Right lobe of liver (tissue), 6 donors: ENCODE measurements around the gene TBC1D24. TPM values are rescaled to one million over a fixed set of nuclear protein-coding genes. Genes with fewer than 3 reads are reported as not detected.

Source experiments
- ATAC-seq, 4 donors: fragments of 200-7000 bp; cut with Tn5 transposase; one replicate each; pipeline ENCODE4 v1.9.1; 2020; ENCODE audit warnings: mild to moderate bottlenecking in 4 of 4, moderate library complexity in 4 of 4
- DNase-seq, 3 donors: peaks; one replicate each; pipeline ENCODE4 v3.0.0-alpha.2; 2020
- H3K27ac ChIP-seq, 3 donors: fragments of 200-600 bp; one replicate each; pipeline ENCODE4 v1.8.0; 2022
- H3K27me3 ChIP-seq, 2 donors: fragments of 200-600 bp; one replicate each; pipeline ENCODE4 v1.8.0; 2022
- H3K36me3 ChIP-seq, 4 donors: fragments of 200-600 bp; sonication (generic) in 1 of 4; one replicate each; pipeline versions ENCODE4 v1.5.1 to v1.8.0; 2017 to 2022; ENCODE audit warnings: control low read depth in 1 of 4
- H3K4me1 ChIP-seq, 4 donors: fragments of 200-600 bp; sonication (generic) in 1 of 4; one replicate each; pipeline versions ENCODE4 v1.5.1 to v1.8.0; 2017 to 2022; ENCODE audit warnings: control low read depth in 1 of 4
- H3K4me3 ChIP-seq, 3 donors: fragments of 200-600 bp; one replicate each; pipeline ENCODE4 v1.8.0; 2022
- H3K9me3 ChIP-seq, 4 donors: fragments of 200-600 bp; sonication (generic) in 1 of 4; one replicate each; pipeline versions ENCODE4 v1.5.1 to v1.8.0; 2017 to 2022; ENCODE audit warnings: control low read depth in 1 of 4
- CTCF ChIP-seq, 4 donors: fragments of 200-600 bp in 3 of 4; fragments of 450-650 bp in 1 of 4; IDR thresholded peaks; one replicate each; pipeline versions ENCODE4 v1.5.1 to v1.8.0; 2016 to 2022; ENCODE audit warnings: antibody characterized with exemption in 4 of 4, mild to moderate bottlenecking in 2 of 4
- POLR2A ChIP-seq: fragments of 450-650 bp; IDR thresholded peaks from one replicate; pipeline ENCODE4 v1.6.1; 2017; ENCODE audit warnings: antibody characterized with exemption, mild to moderate bottlenecking
- WGBS: methylation state at CpG from one replicate; pipeline ENCODE4 v1.1.6; 2018; ENCODE audit warnings: low coverage, low lambda C conversion rate; ENCODE audit not compliant: insufficient coverage; ENCODE audit errors: missing lambda C conversion rate; 5-methylcytosine and 5-hydroxymethylcytosine counted together
- intact Hi-C, 2 donors: fragments of 100-400 bp; cut with DNase I; formaldehyde crosslinking; loops; one replicate each; pipeline versions ENCODE4 v1.11.2 to v1.14.1; 2022
- total RNA-seq, 6 experiments: library from RNA; depleted of rRNA in 2 of 6; stranded (reverse); fragments of >200 nt in 2 of 6; fragmentation: NEBNext Ultra II Directional in 3 of 6; extraction: Animal tissue kit (Norgen Biotek cat#: 25700) in 3 of 6; gene quantifications; one replicate each; pipeline versions ENCODE4 v1.1.0 to v1.2.4, GENCODE V29; 2016 to 2023
- donor health status: DM: no; HTN: yes; CAD: no.
- donor health status: DM: no; HTN: no; CAD: no.
- donor health status: DM: no; HTN: no; CAD: no.
- donor health status: DM: no; HTN: yes; CAD: no.
- donor health status: DM: no; HTN: yes; CAD: no.

TBC1D24 gene
- total RNA-seq, 6 experiments from 2014 or later, result 14.9 to 22.7 (median 17.5) TPM

GRCh38 chr16:2449118-2449517, 25.8 kb upstream of the TBC1D24 start:
- H3K36me3 ChIP-seq, result no peaks in the 10 kb centered on the region
- DNase-seq, result no peak

GRCh38 chr16:2450535-2450934, 24.4 kb upstream of the TBC1D24 start:
- ATAC-seq (no peak), DNase-seq (no peak)
- intact Hi-C loops, result no loop called here
- WGBS, result 96% methylated on average over 3 of the region's 8 CpGs
- Histone ChIP-seq H3K27me3 (no peaks in the 10 kb centered on the region), H3K4me1 (no peaks in the 10 kb centered on the region), H3K36me3 (no peaks in the 10 kb centered on the region), H3K4me3 (no peak overlapping the region), H3K27ac (no peak overlapping the region), H3K9me3 (no peaks in the 10 kb centered on the region)
- no peak for TF ChIP-seq POLR2A
- TF ChIP-seq CTCF (IDR thresholded peaks at IDR 0.05), result no peak

More at GRCh38 chr16:2449118-2449517, 25.8 kb upstream of the TBC1D24 start:
- Histone ChIP-seq H3K9me3 (no peaks in the 10 kb centered on the region), H3K4me3 (no peak overlapping the region), H3K4me1 (no peaks in the 10 kb centered on the region), H3K27me3 (no peaks in the 10 kb centered on the region), H3K27ac (no peak overlapping the region)
- intact Hi-C loops, result no loop called here
- ATAC-seq, result peak in 1 of 4 donors; percentile 4
- TF ChIP-seq POLR2A (no peak), CTCF (IDR thresholded peaks at IDR 0.05) (no peak)
- no CpG with 5 or more reads among the region's 25 CpGs for WGBS

- intact Hi-C loops, result no loop called here
- Histone ChIP-seq H3K4me1 (no peaks in the 10 kb centered on the region), H3K27me3 (no peaks in the 10 kb centered on the region), H3K36me3 (no peaks in the 10 kb centered on the region), H3K9me3 (no peaks in the 10 kb centered on the region), H3K27ac (no peak overlapping the region), H3K4me3 (no peak overlapping the region)
- no peak for TF ChIP-seq CTCF (IDR thresholded peaks at IDR 0.05)
- TF ChIP-seq POLR2A, result no peak
- DNase-seq (no peak), ATAC-seq (no peak)
- 86% methylated on average over 6 of the region's 19 CpGs for WGBS
These were observed 23.9 kb upstream of the TBC1D24 start for GRCh38 chr16:2450975-2451381.

- intact Hi-C loops, result no loop called here
- no peaks in the 10 kb centered on the region for H3K9me3 ChIP-seq
- TF ChIP-seq CTCF (IDR thresholded peaks at IDR 0.05), result no peak
- no peak for TF ChIP-seq POLR2A
- H3K4me1 ChIP-seq, result no peaks in the 10 kb centered on the region
- no peak overlapping the region for H3K27ac ChIP-seq
- H3K27me3 ChIP-seq, result no peaks in the 10 kb centered on the region
- ATAC-seq (no peak), DNase-seq (no peak)
- 100% methylated on average over 8 of the region's 18 CpGs for WGBS
- no peaks in the 10 kb centered on the region for H3K36me3 ChIP-seq
- H3K4me3 ChIP-seq, result no peak overlapping the region
These were observed 23.0 kb upstream of the TBC1D24 start for GRCh38 chr16:2451851-2452320.

- H3K27me3 ChIP-seq, result no peaks in the 10 kb centered on the region
- H3K36me3 ChIP-seq, result no peaks in the 10 kb centered on the region
- H3K27ac ChIP-seq, result no peak overlapping the region
- no peak for ATAC-seq
- no peak for TF ChIP-seq POLR2A
- no peak for TF ChIP-seq CTCF (IDR thresholded peaks at IDR 0.05)
- H3K4me1 ChIP-seq, result no peaks in the 10 kb centered on the region
- DNase-seq, result no peak
- no peaks in the 10 kb centered on the region for H3K9me3 ChIP-seq
- 100% methylated on average over 6 of the region's 8 CpGs for WGBS
- H3K4me3 ChIP-seq, result no peak overlapping the region
- intact Hi-C loops, result no loop called here
These were observed 22.3 kb upstream of the TBC1D24 start for GRCh38 chr16:2452650-2453049.
